K562 (cell line): Measurements from ENCODE around the gene ACTN1. TPM values are rescaled to one million over a fixed set of nuclear protein-coding genes. Genes with fewer than 3 reads are reported as not detected.

Experiments
- ATAC-seq: fragments of 200-7000 bp; cut with Tn5 transposase; 3 replicates; pipeline ENCODE4 v1.9.1; 2020; ENCODE audit warnings: moderate library complexity
- BruUV-seq: library from RNA; stranded (reverse); fragments of 400-500 nt; replicated peaks from 2 replicates; lab custom pipeline; 2021; lab: Mats Ljungman, UMichigan
- CTCF ChIA-PET: fragments of 300-600 bp; formaldehyde crosslinking; extraction: SDS; loops from one replicate; lab custom pipeline; 2021; ENCODE audit warnings: low intra/inter-chr PET ratio; lab: Yijun Ruan, JAX
- POLR2A ChIA-PET: fragments of 300-600, 350-650 bp; sonication (Branson Sonifier 250); formaldehyde crosslinking; extraction: SDS; loops from one replicate; lab custom pipeline; 2021; ENCODE audit warnings: antibody characterized with exemption, inconsistent platforms; lab: Yijun Ruan, JAX
- DNase-seq, 4 experiments: peaks; one replicate each; pipeline versions ENCODE4 v3.0.0 to v3.0.0-alpha.2; 2011 to 2018; ENCODE audit warnings: low spot score in 3 of 4, mixed read lengths in 3 of 4; ENCODE audit errors: extremely low read depth in 1 of 4
- FAIRE-seq: peaks from 2 replicates; lab custom pipeline; 2011; peaks lifted over from hg19 to GRCh38; lab: Jason Lieb, UNC
- H2AFZ ChIP-seq: 2 replicates; pipeline ENCODE4 v1.6.0; 2011; ENCODE audit warnings: low read depth, low read length, control low read depth, inconsistent platforms
- H3K27ac ChIP-seq: fragments of 200-600 bp; 3 replicates; pipeline ENCODE4 v1.8.0; 2011; ENCODE audit warnings: low read depth, mild to moderate bottlenecking, control low read depth, inconsistent platforms, low read length, moderate library complexity, mixed read lengths; ENCODE audit errors: extremely low read depth
- H3K27me3 ChIP-seq, 2 experiments: fragments of 300-600 bp in 1 of 2; 2 replicates in 1 of 2; 3 replicates in 1 of 2; pipeline versions ENCODE4 v1.6.0 to v1.8.0; 2011; ENCODE audit warnings: inconsistent platforms in 2 of 2, low read length in 2 of 2, mild to moderate bottlenecking in 1 of 2, mixed read lengths in 1 of 2, moderate library complexity in 1 of 2; ENCODE audit not compliant: control insufficient read depth in 2 of 2, insufficient read depth in 2 of 2
- H3K36me3 ChIP-seq: fragments of 300-600 bp; 3 replicates; pipeline ENCODE4 v1.8.0; 2011; ENCODE audit warnings: mild to moderate bottlenecking, low read length, inconsistent platforms; ENCODE audit not compliant: control insufficient read depth, insufficient read depth
- H3K4me1 ChIP-seq, 2 experiments: fragments of 200-600 bp in 1 of 2; replicated peaks in 1 of 2; 2 replicates in 1 of 2; 3 replicates in 1 of 2; pipeline versions ENCODE4 v1.5.1 to v1.8.0; 2011; ENCODE audit warnings: inconsistent platforms in 2 of 2, low read length in 2 of 2, mild to moderate bottlenecking in 1 of 2, mixed read lengths in 1 of 2, moderate library complexity in 1 of 2; ENCODE audit not compliant: control insufficient read depth in 2 of 2, insufficient read depth in 2 of 2
- H3K4me2 ChIP-seq: 2 replicates; pipeline ENCODE4 v1.6.1; 2011; ENCODE audit warnings: low read length, control low read depth, inconsistent platforms, mixed read lengths; ENCODE audit not compliant: insufficient read depth
- H3K4me3 ChIP-seq: fragments of 200-600 bp; sonication (generic), shearing (Covaris generic); 2 replicates; pipeline ENCODE4 v1.5.1; 2016; ENCODE audit warnings: control low read depth, inconsistent platforms
- H3K79me2 ChIP-seq: fragments of 200-600 bp; 3 replicates; pipeline ENCODE4 v1.8.0; 2011; ENCODE audit warnings: low read length, inconsistent platforms; ENCODE audit not compliant: control insufficient read depth, insufficient read depth
- H3K9ac ChIP-seq, 2 experiments: 2 replicates each; pipeline versions ENCODE4 v1.6.0 to v1.6.1; 2011; ENCODE audit warnings: low read depth in 2 of 2, low read length in 2 of 2, control low read depth in 1 of 2, inconsistent platforms in 1 of 2, mild to moderate bottlenecking in 1 of 2, mixed read lengths in 1 of 2; ENCODE audit not compliant: insufficient read depth in 1 of 2
- H3K9me1 ChIP-seq: one replicate; pipeline ENCODE4 v1.6.0; 2011; ENCODE audit warnings: inconsistent platforms, mild to moderate bottlenecking, low read length, moderate library complexity; ENCODE audit not compliant: control insufficient read depth, insufficient read depth
- H3K9me3 ChIP-seq: replicated peaks from 2 replicates; pipeline ENCODE4 v1.5.1; 2011; ENCODE audit warnings: low read depth, low read length, inconsistent platforms; ENCODE audit not compliant: control insufficient read depth, insufficient read depth
- H4K20me1 ChIP-seq: replicated peaks from 2 replicates; pipeline ENCODE4 v1.6.1; 2011; ENCODE audit warnings: low read length, inconsistent platforms, mixed read lengths; ENCODE audit not compliant: control insufficient read depth, insufficient read depth
- MED1 ChIP-seq: sonication (generic); formaldehyde crosslinking; IDR thresholded peaks from 2 replicates; pipeline ENCODE4 v1.8.1; 2023; ENCODE audit warnings: missing genetic modification reagents, borderline replicate concordance
- NFIC ChIP-seq: fragments of 450-650 bp; IDR thresholded peaks from 2 replicates; pipeline ENCODE4 v1.6.1; 2017; ENCODE audit warnings: mild to moderate bottlenecking, inconsistent platforms
- PHB ChIP-seq: fragments of 250-450 bp; sonication (Bioruptor Pico); IDR thresholded peaks from 2 replicates; pipeline ENCODE4 v1.5.0; 2021
- RBM25 ChIP-seq: fragments of 200-400 bp; formaldehyde crosslinking; IDR thresholded peaks from 2 replicates; pipeline ENCODE4 v1.6.1; 2018; ENCODE audit warnings: low read length, low read depth, moderate library complexity; ENCODE audit not compliant: severe bottlenecking
- SIX5 ChIP-seq, 2 experiments: IDR thresholded peaks; 2 replicates each; pipeline ENCODE4 v1.6.1; 2011; ENCODE audit warnings: low read length in 2 of 2, borderline replicate concordance in 1 of 2, low read depth in 1 of 2, mild to moderate bottlenecking in 1 of 2, moderate library complexity in 1 of 2; ENCODE audit not compliant: insufficient read depth in 1 of 2
- TRIM25 ChIP-seq: fragments of 450-650 bp; IDR thresholded peaks from 2 replicates; pipeline ENCODE4 v1.7.0; 2016; ENCODE audit warnings: borderline replicate concordance
- ZNF347 ChIP-seq: fragments of 450-650 bp; formaldehyde crosslinking; IDR thresholded peaks from 2 replicates; pipeline ENCODE4 v1.4.0; 2020; ENCODE audit warnings: low read depth, mild to moderate bottlenecking, moderate library complexity
- WGBS: fragments of 100-300 bp; shearing (Covaris generic); methylation state at CpG from one replicate; pipeline ENCODE4 v1.1.6; 2016; ENCODE audit warnings: low coverage, mixed read lengths; ENCODE audit not compliant: insufficient coverage; ENCODE audit errors: missing lambda C conversion rate; 5-methylcytosine and 5-hydroxymethylcytosine counted together
- in situ Hi-C: fragments of 300-500 bp; cut with MboI; formaldehyde crosslinking; loops from 4 replicates; pipeline ENCODE4 v1.15.0; 2018; ENCODE audit warnings: inconsistent platforms, mixed read lengths
- intact Hi-C: fragments of 100-400 bp; cut with micrococcal nuclease; formaldehyde crosslinking; loops from 2 replicates; pipeline ENCODE4 v1.14.2; 2022
- polyA plus RNA-seq, 8 experiments: library from polyadenylated mRNA; depleted of rRNA in 4 of 8; stranded (reverse) in 5 of 8; unstranded in 3 of 8; fragments of >200 nt; fragmentation: Nextera tagmentation in 2 of 8; fragmentation: Illumina TruSeq in 1 of 8; extraction: Ambion mirVana in 2 of 8; extraction: Trizol in 1 of 8; gene quantifications; 2 replicates each; pipeline versions ENCODE4 v1.2.1 to v1.2.3, GENCODE V29; 2011 to 2014; ENCODE audit warnings: inconsistent platforms in 1 of 8, missing spikeins in 1 of 8
- total RNA-seq, 7 experiments: library from RNA; depleted of rRNA in 6 of 7; stranded (reverse); fragments of >200 nt in 6 of 7; fragmentation: Illumina TruSeq in 2 of 7; extraction: Trizol in 2 of 7; gene quantifications; 2 replicates each; pipeline versions ENCODE4 v1.2.1 to v1.2.3, GENCODE V29; 2011 to 2021; ENCODE audit warnings: low replicate concordance in 1 of 7
- TF ChIP-seq, protein P1 (sequence below): sonication (generic); formaldehyde crosslinking; IDR thresholded peaks from 2 replicates; pipeline ENCODE4 v1.8.0; 2022; ENCODE audit warnings: missing genetic modification reagents, mild to moderate bottlenecking, moderate library complexity, borderline replicate concordance
- TF ChIP-seq, protein P2 (sequence below), 3 experiments: fragments of 200-800 bp in 1 of 3; sonication (Bioruptor generic) in 1 of 3; sonication (generic) in 1 of 3; formaldehyde crosslinking in 1 of 3; IDR thresholded peaks; 2 replicates each; pipeline versions ENCODE4 v1.6.1 to v1.8.0; 2016 to 2022; ENCODE audit warnings: mild to moderate bottlenecking in 2 of 3, missing compliant biosample characterization in 2 of 3, missing genetic modification characterization in 2 of 3, missing genetic modification reagents in 1 of 3

ACTN1 gene
- total and polyA plus RNA-seq, 9 of the 15 experiments (the other 6 are each of a cell fraction or from before 2014, with no cell fraction given): 2.2 to 67.7 (median 34.5) TPM

DNA sequence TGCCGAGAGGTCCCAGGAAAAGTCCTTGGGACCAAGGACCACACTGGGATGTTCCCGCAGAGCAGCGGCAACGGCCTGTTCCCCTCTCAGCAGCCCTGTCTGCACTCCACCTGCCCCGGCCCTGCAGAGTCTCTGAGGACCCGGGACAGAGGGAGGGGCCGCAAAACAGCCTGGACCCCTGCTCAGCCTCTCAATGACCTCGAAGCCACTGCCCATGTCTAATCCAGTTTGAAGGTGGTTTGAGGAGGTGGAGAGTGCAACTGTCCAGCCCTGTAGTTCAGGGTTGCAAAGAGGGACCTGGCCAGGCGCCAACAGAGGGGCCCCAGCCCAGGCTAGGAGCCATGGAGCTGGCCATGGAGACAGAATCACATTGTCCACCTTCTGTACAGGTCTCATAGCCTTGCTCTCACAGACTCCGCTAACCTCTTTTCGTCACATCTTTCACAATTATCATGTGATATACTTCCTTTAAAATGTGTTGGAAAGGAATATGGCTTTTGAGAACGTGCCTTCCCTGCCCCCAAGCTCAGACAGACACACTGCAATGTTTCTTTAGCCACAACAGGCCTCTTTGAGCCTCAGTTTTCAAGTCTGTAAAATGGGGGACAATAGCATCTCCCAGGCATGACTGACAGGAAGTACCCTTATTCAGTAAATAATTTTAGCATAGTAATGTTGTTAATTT, 49.3 kb downstream of the ACTN1 start:
- FAIRE-seq: no peak
- H4K20me1 ChIP-seq: peaks cover 14% of the 10 kb centered on the region; the same call in 1 of the 2 replicates

DNA sequence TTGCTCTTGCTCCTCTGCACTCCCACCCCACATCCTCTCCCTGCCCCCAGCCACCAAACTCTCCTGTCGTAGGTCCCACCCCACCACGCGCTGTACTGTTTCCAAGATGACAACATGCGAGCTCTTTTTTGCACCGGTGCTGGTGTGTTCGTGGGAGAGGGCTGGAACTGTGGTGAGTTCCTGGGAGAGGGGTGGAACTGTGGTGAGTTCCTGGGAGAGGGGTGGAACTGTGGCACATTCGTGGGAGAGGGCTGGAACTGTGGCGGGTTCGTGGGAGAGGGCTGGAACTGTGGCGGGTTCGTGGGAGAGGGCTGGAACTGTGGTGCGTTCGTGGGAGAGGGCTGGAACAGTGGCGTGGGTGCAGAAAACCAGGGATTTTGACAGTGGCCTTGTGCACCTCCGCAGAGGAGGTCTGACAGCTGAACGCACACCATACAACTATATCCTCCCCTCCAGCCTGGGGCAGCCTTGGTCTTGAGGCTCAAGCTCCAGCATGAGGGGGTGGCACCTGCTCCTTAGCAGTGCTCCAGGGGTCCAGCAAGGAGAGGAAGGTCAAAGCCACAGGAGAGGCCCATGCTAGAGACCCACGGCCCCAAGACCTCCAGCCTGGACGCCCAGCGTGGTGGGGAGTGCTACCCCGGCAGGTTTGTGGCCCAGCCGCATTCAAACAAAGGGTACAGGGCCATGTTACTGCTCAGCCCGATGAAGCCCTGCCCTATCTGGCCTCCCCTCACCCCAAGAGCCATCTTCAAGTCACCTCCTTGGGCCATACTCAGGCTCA, 50.1 kb downstream of the ACTN1 start:
- no peak for DNase-seq
- no TSS peak for BruUV-seq
- ATAC-seq: no peak
- Histone ChIP-seq H3K27me3 (no peaks in the 10 kb centered on the region), H3K79me2 (no peaks in the 10 kb centered on the region; the same call in 2 of the 3 replicates), H3K27ac (no peak overlapping the region), H3K4me1 (peaks cover 0 to 7% of the 10 kb centered on the region in 2 experiments; a peak in 2 of 5 replicates), H3K9ac (0 out of 4 replicates have a peak overlapping the region, but pooled peaks of 1 of the 2 experiments have one; percentile 17), H3K9me1 (no peaks in the 10 kb centered on the region), H4K20me1 (peaks cover 10% of the 10 kb centered on the region; the same call in 1 of the 2 replicates), H2AFZ (no peak overlapping the region), H3K9me3 (peaks cover 5% of the 10 kb centered on the region; the same call in 1 of the 2 replicates), H3K4me2 (no peak overlapping the region), H3K4me3 (no peak overlapping the region), H3K36me3 (peaks cover 9% of the 10 kb centered on the region; the same call in 1 of the 3 replicates)
- in situ Hi-C loops: no loop called here
- no peak for FAIRE-seq
- WGBS: 58% methylated on average over 4 of the region's 22 CpGs
- CTCF ChIA-PET: no interaction called here
- POLR2A ChIA-PET: no interaction called here
- intact Hi-C loops: no loop called here
- TF ChIP-seq SIX5 (IDR thresholded peaks at IDR 0.05; ENCODE audit: borderline replicate concordance in 1 of 2, insufficient read depth in 1 of 2, low read depth in 1 of 2, low read length in 2 of 2) (no peak), TRIM25 (no peak), MED1 (CRISPR knock-in tag) (no peak)
- TF ChIP-seq, protein P1, sequence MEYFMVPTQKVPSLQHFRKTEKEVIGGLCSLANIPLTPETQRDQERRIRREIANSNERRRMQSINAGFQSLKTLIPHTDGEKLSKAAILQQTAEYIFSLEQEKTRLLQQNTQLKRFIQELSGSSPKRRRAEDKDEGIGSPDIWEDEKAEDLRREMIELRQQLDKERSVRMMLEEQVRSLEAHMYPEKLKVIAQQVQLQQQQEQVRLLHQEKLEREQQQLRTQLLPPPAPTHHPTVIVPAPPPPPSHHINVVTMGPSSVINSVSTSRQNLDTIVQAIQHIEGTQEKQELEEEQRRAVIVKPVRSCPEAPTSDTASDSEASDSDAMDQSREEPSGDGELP (CRISPR knock-in tag): no peak
- TF ChIP-seq, protein P2, sequence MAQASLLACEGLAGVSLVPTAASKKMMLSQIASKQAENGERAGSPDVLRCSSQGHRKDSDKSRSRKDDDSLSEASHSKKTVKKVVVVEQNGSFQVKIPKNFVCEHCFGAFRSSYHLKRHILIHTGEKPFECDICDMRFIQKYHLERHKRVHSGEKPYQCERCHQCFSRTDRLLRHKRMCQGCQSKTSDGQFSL (CRISPR knock-in tag; IDR thresholded peaks at IDR 0.05): no peak
- TF ChIP-seq, protein P2 (tag; IDR thresholded peaks at IDR 0.05): no peak

More for the DNA sequence above, 49.3 kb downstream of the ACTN1 start:
- Histone ChIP-seq H3K9me1 (no peaks in the 10 kb centered on the region), H3K27ac (no peak overlapping the region), H2AFZ (no peak overlapping the region), H3K4me3 (no peak overlapping the region), H3K27me3 (no peaks in the 10 kb centered on the region), H3K4me1 (peaks cover 0 to 7% of the 10 kb centered on the region in 2 experiments; a peak in 2 of 5 replicates), H3K9me3 (peaks cover 5% of the 10 kb centered on the region; the same call in 1 of the 2 replicates), H3K79me2 (no peaks in the 10 kb centered on the region; the same call in 2 of the 3 replicates), H3K4me2 (no peak overlapping the region), H3K36me3 (0 out of 3 replicates have a peak, but pooled peaks cover 3% of the 10 kb centered on the region), H3K9ac (0 out of 4 replicates have a peak overlapping the region, but pooled peaks of 1 of the 2 experiments have one; percentile 17)
- intact Hi-C loops: no loop called here
- in situ Hi-C loops: no loop called here
- DNase-seq (no peak), ATAC-seq (no peak)
- no TSS peak for BruUV-seq
- 78% methylated on average over 7 of the region's 12 CpGs for WGBS
- ChIA-PET CTCF (no interaction called here), POLR2A (no interaction called here)
- TF ChIP-seq PHB (CRISPR knock-in tag) (no peak), NFIC (peak; percentile 62), ZNF347 (no peak), RBM25 (peak; percentile 81)
